HepG2 (cell line): ENCODE measurements around the gene SPAG8. TPM values are rescaled to one million over a fixed set of nuclear protein-coding genes. Genes with fewer than 3 reads are reported as not detected.
A peak's percentile ranks its signal among the peaks of the same experiment; 100 is the strongest.

Experiments used
- ATF4 ChIP-seq, 2 experiments: fragments of 450-650 bp in 1 of 2; sonication (generic) in 1 of 2; formaldehyde crosslinking; IDR thresholded peaks; 2 replicates each; pipeline versions ENCODE4 v1.5.0 to v1.8.0; 2020 to 2022; ENCODE audit warnings: mild to moderate bottlenecking in 1 of 2, missing genetic modification reagents in 1 of 2
- CBX5 ChIP-seq: sonication (generic); formaldehyde crosslinking; IDR thresholded peaks from 2 replicates; pipeline ENCODE4 v1.4.0; 2020; ENCODE audit warnings: missing genetic modification reagents, borderline replicate concordance
- CHD2 ChIP-seq: IDR thresholded peaks from 2 replicates; pipeline ENCODE4 v1.6.1; 2011; ENCODE audit warnings: low read depth, low read length, improper control_type of control experiment
- CSRNP2 ChIP-seq: sonication (generic); formaldehyde crosslinking; conservative IDR thresholded peaks from 2 replicates; pipeline ENCODE4 v1.8.0; 2022; ENCODE audit warnings: low read depth, missing genetic modification reagents
- ETV6 ChIP-seq: sonication (generic); formaldehyde crosslinking; conservative IDR thresholded peaks from 2 replicates; pipeline ENCODE4 v1.4.0; 2020; ENCODE audit warnings: missing genetic modification reagents
- GFI1 ChIP-seq: sonication (generic); formaldehyde crosslinking; IDR thresholded peaks from 2 replicates; pipeline ENCODE4 v1.5.0; 2020; ENCODE audit warnings: missing genetic modification reagents, mild to moderate bottlenecking, borderline replicate concordance
- GLMP ChIP-seq: sonication (generic); formaldehyde crosslinking; IDR thresholded peaks from 2 replicates; pipeline ENCODE4 v1.9.0; 2021; ENCODE audit warnings: missing genetic modification reagents, mild to moderate bottlenecking, borderline replicate concordance
- HMG20B ChIP-seq: conservative IDR thresholded peaks from 2 replicates; pipeline ENCODE4 v1.6.1; 2016; ENCODE audit warnings: missing genetic modification reagents, missing compliant biosample characterization
- KDM5A ChIP-seq: fragments of 200-600 bp; sonication (generic); IDR thresholded peaks from 2 replicates; pipeline ENCODE4 v1.7.0; 2018; ENCODE audit warnings: antibody characterized with exemption, mild to moderate bottlenecking, low read length, borderline replicate concordance
- KLF16 ChIP-seq, 2 experiments: sonication (generic) in 1 of 2; formaldehyde crosslinking in 1 of 2; IDR thresholded peaks; 2 replicates each; pipeline versions ENCODE4 v1.6.1 to v1.8.0; 2016 to 2023; ENCODE audit warnings: missing genetic modification reagents in 2 of 2, missing compliant biosample characterization in 1 of 2
- PBX3 ChIP-seq: sonication (generic); formaldehyde crosslinking; IDR thresholded peaks from 2 replicates; pipeline ENCODE4 v1.8.1; 2023; ENCODE audit warnings: missing genetic modification reagents, inconsistent platforms, borderline replicate concordance
- RARA ChIP-seq: IDR thresholded peaks from 2 replicates; pipeline ENCODE4 v1.6.1; 2016; ENCODE audit warnings: missing genetic modification reagents, missing compliant biosample characterization
- TRIM22 ChIP-seq: fragments of 450-650 bp; IDR thresholded peaks from 2 replicates; pipeline ENCODE4 v1.6.1; 2017
- ZBTB42 ChIP-seq: sonication (generic); formaldehyde crosslinking; IDR thresholded peaks from 2 replicates; pipeline ENCODE4 v1.5.0; 2020; ENCODE audit warnings: mild to moderate bottlenecking, missing genetic modification reagents
- ZKSCAN1 ChIP-seq: fragments of 150-350 bp; IDR thresholded peaks from 2 replicates; pipeline ENCODE4 v1.6.1; 2014; ENCODE audit warnings: low read length
- ZNF160 ChIP-seq: sonication (generic); formaldehyde crosslinking; IDR thresholded peaks from 2 replicates; pipeline ENCODE4 v1.8.0; 2022; ENCODE audit warnings: mild to moderate bottlenecking, inconsistent platforms, missing genetic modification reagents
- ZNF17 ChIP-seq: sonication (generic); formaldehyde crosslinking; IDR thresholded peaks from 2 replicates; pipeline ENCODE4 v1.5.0; 2020; ENCODE audit warnings: mild to moderate bottlenecking, missing genetic modification reagents
- ZNF30 ChIP-seq: sonication (generic); formaldehyde crosslinking; IDR thresholded peaks from 2 replicates; pipeline ENCODE4 v1.5.0; 2020; ENCODE audit warnings: mild to moderate bottlenecking, missing genetic modification reagents
- ZNF441 ChIP-seq: sonication (generic); formaldehyde crosslinking; IDR thresholded peaks from 2 replicates; pipeline ENCODE4 v1.7.0; 2021; ENCODE audit warnings: missing genetic modification reagents, borderline replicate concordance
- ZNF547 ChIP-seq: sonication (generic); formaldehyde crosslinking; IDR thresholded peaks from 2 replicates; pipeline ENCODE4 v1.5.1; 2020; ENCODE audit warnings: mild to moderate bottlenecking, missing genetic modification reagents
- ZNF564 ChIP-seq: sonication (generic); formaldehyde crosslinking; IDR thresholded peaks from 2 replicates; pipeline ENCODE4 v1.8.1; 2023; ENCODE audit warnings: mild to moderate bottlenecking, missing genetic modification reagents
- ZNF652 ChIP-seq: IDR thresholded peaks from 2 replicates; pipeline ENCODE4 v1.6.1; 2016; ENCODE audit warnings: low read depth, borderline replicate concordance
- ZNF792 ChIP-seq: IDR thresholded peaks from 2 replicates; pipeline ENCODE4 v1.6.1; 2016
- polyA plus RNA-seq, 8 experiments: library from polyadenylated mRNA; depleted of rRNA in 3 of 8; stranded (reverse) in 7 of 8; unstranded in 1 of 8; fragments of >200 nt; fragmentation: Illumina TruSeq in 4 of 8; extraction: Trizol in 4 of 8; gene quantifications; 2 replicates each; pipeline versions ENCODE4 v1.2.1 to v1.2.3, GENCODE V29; 2011 to 2016; ENCODE audit warnings: low read depth in 4 of 8, missing spikeins in 1 of 8, mixed read lengths in 1 of 8; ENCODE audit not compliant: insufficient read depth in 1 of 8
- total RNA-seq, 5 experiments: library from RNA; depleted of rRNA; stranded (reverse); fragments of >200 nt; fragmentation: Illumina TruSeq; extraction: Trizol; gene quantifications; 2 replicates each; pipeline ENCODE4 v1.2.3, GENCODE V29; 2016; ENCODE audit warnings: low read depth in 1 of 5

SPAG8 gene
- total and polyA plus RNA-seq, 2 of the 13 experiments (the other 11 are each of a cell fraction or from before 2014, with no cell fraction given) = 0.18 to 0.27 TPM

- no peak for TF ChIP-seq ZNF441 (CRISPR knock-in tag)
- TF ChIP-seq KLF16 (CRISPR knock-in tag; IDR thresholded peaks at IDR 0.05) = no peak
- TF ChIP-seq CSRNP2 = no peak
- no peak for TF ChIP-seq CBX5 (CRISPR knock-in tag)
- TF ChIP-seq ATF4 (CRISPR knock-in tag; IDR thresholded peaks at IDR 0.05) = 0 out of 4 replicates have a peak, but pooled peaks of 1 of the 2 experiments have one; percentile 22
- no peak for TF ChIP-seq HMG20B (CRISPR knock-in tag)
- no peak for TF ChIP-seq ZNF547
- TF ChIP-seq GFI1 (CRISPR knock-in tag) = peak; percentile 63
- no peak for TF ChIP-seq ZBTB42 (CRISPR knock-in tag)
- no peak for TF ChIP-seq ZKSCAN1
- no peak for TF ChIP-seq ZNF792 (CRISPR knock-in tag)
- no peak for TF ChIP-seq GLMP (CRISPR knock-in tag)
- no peak for TF ChIP-seq ETV6 (CRISPR knock-in tag)
- TF ChIP-seq ZNF17 (CRISPR knock-in tag) = no peak
- peak; percentile 94 for TF ChIP-seq RARA (CRISPR knock-in tag)
- TF ChIP-seq ZNF160 (CRISPR knock-in tag) = 0 out of 2 replicates have a peak, but pooled peaks have one; percentile 15
- no peak for TF ChIP-seq ZNF30 (CRISPR knock-in tag)
- TF ChIP-seq PBX3 (CRISPR knock-in tag) = no peak
- no peak for TF ChIP-seq TRIM22
- no peak for TF ChIP-seq CHD2
- TF ChIP-seq ZNF652 = no peak
- TF ChIP-seq KDM5A = no peak
- TF ChIP-seq ZNF564 (CRISPR knock-in tag) = no peak
Measured at GRCh38 chr9:35834260-35835215, 22.5 kb upstream of the SPAG8 start (continued).
